ENCODE measurements around the gene ZFYVE27.

Gene ZFYVE27

DNA sequence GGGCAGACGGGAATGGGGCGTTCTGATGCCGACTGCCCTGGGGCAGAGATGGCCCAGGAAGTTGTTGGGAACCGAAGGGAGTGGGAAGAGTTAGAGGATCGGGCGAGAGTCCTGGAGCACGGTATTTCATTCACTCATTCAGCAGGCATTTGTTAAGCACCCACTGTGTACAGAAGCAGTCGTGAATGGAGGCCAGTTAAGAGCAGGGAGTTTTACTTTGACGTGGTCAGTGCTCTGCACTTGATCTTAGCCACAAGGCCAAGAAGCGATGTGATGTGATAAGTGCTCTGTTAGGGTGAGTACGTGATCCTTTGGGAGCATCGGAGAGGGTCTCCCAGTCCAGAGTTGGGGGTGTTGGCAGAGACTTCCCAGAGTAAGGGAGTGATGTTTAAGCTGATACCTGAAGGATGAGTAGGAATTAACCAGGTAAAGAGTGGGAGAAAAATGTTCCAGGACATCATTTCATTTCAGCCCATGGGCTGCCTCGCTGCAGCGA is 890 bp downstream of the ZFYVE27 start:
- TF ChIP-seq, protein P1, sequence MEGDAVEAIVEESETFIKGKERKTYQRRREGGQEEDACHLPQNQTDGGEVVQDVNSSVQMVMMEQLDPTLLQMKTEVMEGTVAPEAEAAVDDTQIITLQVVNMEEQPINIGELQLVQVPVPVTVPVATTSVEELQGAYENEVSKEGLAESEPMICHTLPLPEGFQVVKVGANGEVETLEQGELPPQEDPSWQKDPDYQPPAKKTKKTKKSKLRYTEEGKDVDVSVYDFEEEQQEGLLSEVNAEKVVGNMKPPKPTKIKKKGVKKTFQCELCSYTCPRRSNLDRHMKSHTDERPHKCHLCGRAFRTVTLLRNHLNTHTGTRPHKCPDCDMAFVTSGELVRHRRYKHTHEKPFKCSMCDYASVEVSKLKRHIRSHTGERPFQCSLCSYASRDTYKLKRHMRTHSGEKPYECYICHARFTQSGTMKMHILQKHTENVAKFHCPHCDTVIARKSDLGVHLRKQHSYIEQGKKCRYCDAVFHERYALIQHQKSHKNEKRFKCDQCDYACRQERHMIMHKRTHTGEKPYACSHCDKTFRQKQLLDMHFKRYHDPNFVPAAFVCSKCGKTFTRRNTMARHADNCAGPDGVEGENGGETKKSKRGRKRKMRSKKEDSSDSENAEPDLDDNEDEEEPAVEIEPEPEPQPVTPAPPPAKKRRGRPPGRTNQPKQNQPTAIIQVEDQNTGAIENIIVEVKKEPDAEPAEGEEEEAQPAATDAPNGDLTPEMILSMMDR (IDR thresholded peaks at IDR 0.05; ENCODE audit: insufficient read depth, low read depth, low read length, missing control alignments), result no peak
- H3K4me3 ChIP-seq (ENCODE audit: low read length), result peak overlapping the region; percentile 94
- peak; percentile 64 for DNase-seq (ENCODE audit: low read depth)

DNA sequence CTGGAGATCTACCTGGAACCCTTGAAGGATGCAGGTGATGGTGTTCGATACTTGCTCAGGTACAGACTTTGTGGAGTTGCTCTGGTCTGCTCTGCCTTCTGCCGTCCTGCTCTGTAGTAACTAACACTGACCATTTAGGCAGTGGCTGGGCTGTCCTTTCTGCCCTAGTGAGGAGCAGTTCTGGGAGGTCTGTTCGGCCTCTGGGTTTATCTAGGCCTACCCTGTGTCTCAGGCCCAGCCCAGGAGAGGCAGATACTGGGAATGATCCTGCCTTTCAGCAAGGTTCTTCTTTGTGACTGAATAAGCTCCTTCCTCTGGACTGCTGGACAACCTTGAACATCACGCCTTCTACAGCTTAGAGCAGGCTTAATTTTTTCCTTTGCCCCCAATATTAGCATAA is 1.7 kb downstream of the ZFYVE27 start:
- DNase-seq (ENCODE audit: low read depth), result no peak
- H3K4me3 ChIP-seq (ENCODE audit: low read length), result no peak overlapping the region

DNA sequence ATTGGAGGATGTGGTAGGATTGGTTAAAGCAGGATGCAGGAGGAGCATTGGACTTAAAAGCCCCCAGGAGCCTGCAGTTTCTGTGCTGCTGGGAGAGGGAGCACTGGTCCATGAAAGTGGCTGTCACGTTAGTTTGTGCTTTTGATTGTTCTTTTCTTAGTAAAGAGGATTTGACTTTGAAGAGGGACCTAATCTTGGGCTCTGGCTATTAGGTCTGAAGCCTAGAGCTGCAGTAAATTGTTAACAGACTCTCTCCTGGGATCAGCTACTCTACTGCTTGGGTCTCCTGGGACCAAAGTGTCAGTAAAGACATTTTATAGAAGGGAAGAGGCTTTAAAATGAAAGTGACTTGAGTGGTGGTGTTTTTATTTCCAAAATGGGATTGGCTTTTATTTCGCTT is 3.7 kb downstream of the ZFYVE27 start:
- DNase-seq (ENCODE audit: low read depth), result no peak
- TF ChIP-seq, protein P1 (IDR thresholded peaks at IDR 0.05; ENCODE audit: insufficient read depth, low read depth, low read length, missing control alignments), result no peak
- H3K4me3 ChIP-seq (ENCODE audit: low read length), result no peak overlapping the region

More for the DNA sequence above, 1.7 kb downstream of the ZFYVE27 start:
- TF ChIP-seq, protein P1 (IDR thresholded peaks at IDR 0.05; ENCODE audit: insufficient read depth, low read depth, low read length, missing control alignments), result no peak

DNA sequence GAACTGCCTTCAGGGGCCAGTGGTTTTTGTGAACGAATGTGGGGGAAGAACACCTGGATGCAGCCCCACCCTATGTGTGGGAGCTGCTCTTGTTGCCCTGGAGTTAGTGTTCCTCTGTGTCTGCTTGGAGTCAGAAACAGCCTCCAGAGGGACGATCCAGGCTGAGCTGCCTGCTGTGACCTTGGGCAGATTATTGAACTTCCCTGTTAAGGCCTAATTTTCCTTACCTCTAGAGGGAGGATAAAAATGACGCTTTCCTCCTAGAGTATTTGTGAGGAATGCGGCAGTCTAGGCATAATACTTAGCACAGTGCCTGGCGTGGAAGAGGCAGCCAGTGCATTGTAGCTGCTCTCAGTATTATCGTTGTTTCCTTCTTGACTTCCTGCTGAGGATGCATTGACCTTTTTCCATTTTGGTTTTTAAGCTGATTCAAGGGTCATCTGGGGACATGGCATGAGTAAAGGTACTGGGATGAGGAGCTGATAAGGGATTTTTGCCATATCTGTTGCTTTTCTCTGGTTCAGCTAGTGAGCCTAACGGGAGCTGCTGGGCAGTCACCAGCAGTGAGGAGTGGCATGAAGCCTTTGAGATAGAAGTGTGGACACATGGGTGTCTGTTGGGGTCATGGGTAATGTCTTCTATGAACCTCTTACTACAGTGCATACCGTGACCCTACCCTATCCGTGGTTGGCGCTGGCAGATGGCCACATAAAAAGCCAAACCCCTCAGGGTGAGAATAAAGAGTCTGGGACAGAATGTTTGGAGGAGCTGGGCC is 6.4 kb downstream of the ZFYVE27 start:
- TF ChIP-seq, protein P1 (IDR thresholded peaks at IDR 0.05; ENCODE audit: insufficient read depth, low read depth, low read length, missing control alignments), result no peak
- no peak for DNase-seq (ENCODE audit: low read depth)
- no peak overlapping the region for H3K4me3 ChIP-seq (ENCODE audit: low read length)

DNA sequence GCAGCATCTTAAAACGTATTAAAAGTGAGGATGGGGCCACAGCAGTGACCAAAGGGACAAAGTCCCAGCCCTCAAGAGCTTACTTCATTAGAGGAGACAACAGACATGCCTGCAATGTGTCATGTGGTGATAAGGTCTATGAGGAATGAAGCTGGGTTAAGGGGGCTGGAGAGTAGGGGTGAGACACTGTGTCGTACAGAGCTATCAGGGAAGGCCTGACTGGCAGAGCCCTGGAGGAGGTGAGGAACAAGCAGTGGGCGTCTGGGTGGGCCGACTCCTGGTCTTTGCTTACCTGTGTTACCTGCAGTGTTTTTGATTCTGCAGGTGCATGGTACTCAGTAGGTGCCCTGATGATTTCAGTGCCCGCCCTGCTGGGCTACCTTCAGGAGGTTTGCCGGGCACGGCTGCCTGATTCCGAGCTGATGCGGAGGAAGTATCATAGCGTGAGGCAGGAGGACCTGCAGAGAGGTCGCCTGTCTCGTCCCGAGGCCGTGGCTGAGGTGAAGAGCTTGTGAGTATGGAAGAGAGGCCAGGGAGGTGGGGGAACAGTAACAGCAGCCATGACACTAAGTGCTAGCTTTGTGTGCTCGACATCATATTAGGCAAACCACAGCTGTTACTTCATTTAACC is 7.6 kb downstream of the ZFYVE27 start:
- TF ChIP-seq, protein P1 (IDR thresholded peaks at IDR 0.05; ENCODE audit: insufficient read depth, low read depth, low read length, missing control alignments), result no peak
- DNase-seq (ENCODE audit: low read depth), result no peak
- no peak overlapping the region for H3K4me3 ChIP-seq (ENCODE audit: low read length)

DNA sequence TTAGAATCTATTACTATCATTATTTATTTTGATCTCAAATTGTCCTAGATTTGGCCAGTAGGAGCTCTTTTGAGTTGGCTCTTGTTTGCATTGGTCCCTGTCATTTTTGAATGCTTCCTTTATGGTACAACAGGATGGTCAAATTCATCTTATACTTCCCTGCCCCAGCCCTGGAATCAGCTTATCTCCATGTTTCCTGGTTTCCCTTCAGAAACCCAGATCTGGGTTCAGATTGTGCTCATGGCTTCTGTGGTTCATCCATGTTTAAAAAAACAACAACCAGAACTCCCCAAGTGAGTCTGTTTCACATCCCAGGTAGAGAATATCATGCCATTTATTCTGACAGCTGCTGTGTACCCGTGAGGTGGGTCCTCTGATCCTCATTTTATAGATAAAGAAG is 10.6 kb downstream of the ZFYVE27 start:
- H3K4me3 ChIP-seq (ENCODE audit: low read length), result no peak overlapping the region
- TF ChIP-seq, protein P1 (IDR thresholded peaks at IDR 0.05; ENCODE audit: insufficient read depth, low read depth, low read length, missing control alignments), result no peak

More for the DNA sequence above, 10.6 kb downstream of the ZFYVE27 start:
- DNase-seq (ENCODE audit: low read depth), result no peak
